ENCODE measurements around the gene NOP58. TPM values are rescaled to one million over a fixed set of nuclear protein-coding genes. Genes with fewer than 3 reads are reported as not detected.

The NOP58 gene
- total and polyA plus RNA-seq, 7 donors, result 15.6 to 91.1 (median 40.0) TPM

DNA sequence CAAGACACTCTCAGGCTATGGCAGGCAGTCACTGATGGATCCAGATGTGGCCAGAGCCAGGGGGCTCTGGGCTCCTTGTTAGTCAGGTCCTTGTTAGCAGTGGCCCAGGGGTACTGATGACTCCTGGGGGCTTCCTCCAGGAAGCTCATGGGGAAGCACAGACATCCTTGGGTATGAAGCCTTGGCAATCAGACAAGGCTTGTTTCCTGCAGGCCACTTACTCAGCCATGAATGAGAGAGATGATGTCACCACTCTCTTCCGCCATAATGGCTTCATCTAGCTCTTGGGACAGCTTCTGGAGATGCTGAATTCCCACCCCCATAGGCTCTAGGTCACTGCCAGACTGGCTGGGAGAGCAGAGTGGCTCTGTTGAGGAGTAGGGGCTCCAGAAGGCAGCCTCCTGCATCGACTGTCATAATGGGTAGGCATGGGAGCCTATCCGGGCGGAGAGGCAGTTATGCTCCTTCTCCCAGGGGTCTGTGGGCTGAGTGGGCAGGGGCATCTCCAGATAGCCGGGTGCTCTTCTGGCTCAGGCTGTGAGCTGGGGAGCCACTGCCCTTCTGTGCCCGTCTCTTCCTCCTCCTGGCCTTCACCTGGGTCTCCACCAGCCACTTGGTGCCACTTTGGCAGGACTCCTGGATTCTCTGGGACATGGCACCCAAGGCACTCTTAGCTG, 70.4 kb downstream of the NOP58 start:
- intact Hi-C loops (cut with DNase I), result no loop called here
- H3K36me3 ChIP-seq, result no peaks in the 10 kb centered on the region
- no peak overlapping the region for H3K4me3 ChIP-seq
- TF ChIP-seq POLR2AphosphoS5 (IDR thresholded peaks at IDR 0.05) (no peak), POLR2A (IDR thresholded peaks at IDR 0.05) (no peak), CTCF (IDR thresholded peaks at IDR 0.05) (no peak)
- no peak for DNase-seq
- no peak overlapping the region for H3K27ac ChIP-seq
- peaks cover 0 to 6% (median 2%) of the 10 kb centered on the region in 4 donors for H3K4me1 ChIP-seq
- H3K27me3 ChIP-seq, result no peaks in the 10 kb centered on the region
- WGBS, 2 donors, result 91 to 95% methylated on average over 6 of the region's 6 CpGs
- H3K9me3 ChIP-seq, result no peaks in the 10 kb centered on the region

GRCh38 chr2:202337151-202337550, 71.6 kb downstream of the NOP58 start:
- peaks cover 0 to 6% (median 2%) of the 10 kb centered on the region in 4 donors for H3K4me1 ChIP-seq
- H3K27ac ChIP-seq, result no peak overlapping the region
- no peaks in the 10 kb centered on the region for H3K27me3 ChIP-seq
- 42 to 57% methylated on average over 2 of the region's 2 CpGs for WGBS, 2 donors
- no peaks in the 10 kb centered on the region for H3K9me3 ChIP-seq
- H3K4me3 ChIP-seq, result no peak overlapping the region
- TF ChIP-seq CTCF (IDR thresholded peaks at IDR 0.05) (no peak), POLR2A (IDR thresholded peaks at IDR 0.05) (no peak), EP300 (IDR thresholded peaks at IDR 0.05) (no peak), POLR2AphosphoS5 (IDR thresholded peaks at IDR 0.05) (no peak)
- no peak for DNase-seq
- intact Hi-C loops (cut with DNase I), result no loop called here
- no peaks in the 10 kb centered on the region for H3K36me3 ChIP-seq

GRCh38 chr2:202337706-202338346, 72.3 kb downstream of the NOP58 start:
- Histone ChIP-seq H3K4me3 (no peak overlapping the region), H3K36me3 (no peaks in the 10 kb centered on the region), H3K9me3 (no peaks in the 10 kb centered on the region), H3K27me3 (no peaks in the 10 kb centered on the region), H3K4me1 (peaks cover 0 to 6% (median 2%) of the 10 kb centered on the region in 4 donors), H3K27ac (no peak overlapping the region)
- no peak for TF ChIP-seq EP300 (IDR thresholded peaks at IDR 0.05)
- no peak for TF ChIP-seq CTCF (IDR thresholded peaks at IDR 0.05)
- TF ChIP-seq POLR2AphosphoS5 (IDR thresholded peaks at IDR 0.05), result no peak
- no peak for DNase-seq
- 78 to 87% methylated on average over 7 of the region's 7 CpGs for WGBS, 2 donors
- intact Hi-C loops (cut with DNase I), result no loop called here

GRCh38 chr2:202339071-202339870, 73.7 kb downstream of the NOP58 start:
- intact Hi-C loops (cut with DNase I), result no loop called here
- Histone ChIP-seq H3K4me3 (no peak overlapping the region), H3K27me3 (no peaks in the 10 kb centered on the region), H3K9me3 (no peaks in the 10 kb centered on the region), H3K36me3 (no peaks in the 10 kb centered on the region), H3K27ac (no peak overlapping the region), H3K4me1 (peaks cover 0 to 6% (median 2%) of the 10 kb centered on the region in 4 donors)
- 28 to 79% methylated on average over 3 of the region's 3 CpGs for WGBS, 2 donors
- TF ChIP-seq EP300 (IDR thresholded peaks at IDR 0.05) (no peak), POLR2AphosphoS5 (IDR thresholded peaks at IDR 0.05) (no peak), POLR2A (IDR thresholded peaks at IDR 0.05) (no peak), CTCF (IDR thresholded peaks at IDR 0.05) (no peak)
- DNase-seq, result no peak
